HEK293 (cell line): ENCODE results near the gene PHF3.
A peak's percentile ranks its signal among the peaks of the same experiment; 100 is the strongest.
"Not testable (repeated sequence)": the region's sequence is repeated elsewhere in the genome, so short reads cannot be mapped to it uniquely, and the experiment has no call there.

Experiments used
- CTCF ChIA-PET: fragments of 350-600 bp; formaldehyde crosslinking; extraction: SDS; loops from one replicate; lab custom pipeline; 2021; ENCODE audit warnings: antibody characterized with exemption; lab: Yijun Ruan, JAX
- POLR2A ChIA-PET: fragments of 300-600 bp; formaldehyde crosslinking; extraction: SDS; loops from one replicate; lab custom pipeline; 2020; ENCODE audit warnings: antibody characterized with exemption, inconsistent platforms; lab: Yijun Ruan, JAX
- H3K27ac ChIP-seq: fragments of 200-500 bp; sonication (Bioruptor generic); 2 replicates; pipeline ENCODE4 v1.5.1; 2014; ENCODE audit warnings: low read depth, low read length, control low read depth, inconsistent platforms; ENCODE audit errors: extremely low read depth
- H3K36me3 ChIP-seq, 2 experiments: fragments of 200-500 bp in 1 of 2; sonication (Bioruptor generic) in 1 of 2; 1 replicate in 1 of 2; 2 replicates in 1 of 2; pipeline ENCODE4 v1.5.1; 2014 to 2017; ENCODE audit warnings: inconsistent platforms in 2 of 2, low read length in 2 of 2; ENCODE audit not compliant: control insufficient read depth in 2 of 2, insufficient read depth in 1 of 2
- H3K4me1 ChIP-seq: fragments of 200-500 bp; sonication (Bioruptor generic); 2 replicates; pipeline ENCODE4 v1.5.1; 2014; ENCODE audit warnings: mild to moderate bottlenecking, low read length, inconsistent platforms; ENCODE audit not compliant: control insufficient read depth, insufficient read depth
- H3K4me3 ChIP-seq: 2 replicates; pipeline ENCODE4 v1.5.1; 2011; ENCODE audit warnings: low read depth, mild to moderate bottlenecking, control low read depth, low read length, moderate library complexity
- H3K9me3 ChIP-seq: fragments of 200-500 bp; sonication (Bioruptor generic); 2 replicates; pipeline ENCODE4 v1.5.1; 2014; ENCODE audit warnings: low read depth, low read length, inconsistent platforms; ENCODE audit not compliant: control insufficient read depth, insufficient read depth
- ZBTB48 ChIP-seq: fragments of 450-650 bp; formaldehyde crosslinking; IDR thresholded peaks from 2 replicates; pipeline ENCODE4 v1.5.1; 2016; ENCODE audit warnings: missing biosample characterization, missing genetic modification characterization
- ZNF132 ChIP-seq: fragments of 450-650 bp; formaldehyde crosslinking; IDR thresholded peaks from 2 replicates; pipeline ENCODE4 v1.5.1; 2017; ENCODE audit warnings: missing biosample characterization, missing genetic modification characterization, borderline replicate concordance
- ZNF133 ChIP-seq: fragments of 450-650 bp; formaldehyde crosslinking; IDR thresholded peaks from 2 replicates; pipeline ENCODE4 v1.5.1; 2016; ENCODE audit warnings: missing biosample characterization, missing genetic modification characterization
- ZNF146 ChIP-seq: fragments of 450-650 bp; formaldehyde crosslinking; IDR thresholded peaks from 2 replicates; pipeline ENCODE4 v1.5.1; 2016; ENCODE audit warnings: missing biosample characterization, missing genetic modification characterization
- ZNF175 ChIP-seq: fragments of 450-650 bp; formaldehyde crosslinking; IDR thresholded peaks from 2 replicates; pipeline ENCODE4 v1.5.1; 2016; ENCODE audit warnings: missing biosample characterization, missing genetic modification characterization
- ZNF280D ChIP-seq: fragments of 450-650 bp; formaldehyde crosslinking; IDR thresholded peaks from 2 replicates; pipeline ENCODE4 v1.5.1; 2016; ENCODE audit warnings: missing biosample characterization, missing genetic modification characterization
- ZNF398 ChIP-seq: fragments of 450-650 bp; formaldehyde crosslinking; IDR thresholded peaks from 2 replicates; pipeline ENCODE4 v1.5.1; 2017; ENCODE audit warnings: missing biosample characterization, missing genetic modification characterization
- ZNF426 ChIP-seq: fragments of 450-650 bp; formaldehyde crosslinking; IDR thresholded peaks from 2 replicates; pipeline ENCODE4 v1.5.1; 2017; ENCODE audit warnings: missing biosample characterization, missing genetic modification characterization, mild to moderate bottlenecking, inconsistent platforms, moderate library complexity
- ZNF488 ChIP-seq: fragments of 450-650 bp; formaldehyde crosslinking; IDR thresholded peaks from 2 replicates; pipeline ENCODE4 v1.5.1; 2016; ENCODE audit warnings: missing biosample characterization, missing genetic modification characterization
- ZNF518A ChIP-seq: fragments of 450-650 bp; formaldehyde crosslinking; conservative IDR thresholded peaks from 2 replicates; pipeline ENCODE4 v1.5.1; 2016; ENCODE audit warnings: low read depth, missing biosample characterization, missing genetic modification characterization
- ZNF561 ChIP-seq: fragments of 450-650 bp; IDR thresholded peaks from 2 replicates; pipeline ENCODE4 v1.5.1; 2018; ENCODE audit warnings: missing biosample characterization, missing genetic modification characterization, borderline replicate concordance
- ZNF792 ChIP-seq: fragments of 450-650 bp; formaldehyde crosslinking; IDR thresholded peaks from 2 replicates; pipeline ENCODE4 v1.5.1; 2016; ENCODE audit warnings: missing biosample characterization, missing genetic modification characterization

Gene PHF3

GRCh38 chr6:63734923-63735322, 99.3 kb downstream of the PHF3 start (continued):
- no peak for TF ChIP-seq ZNF518A (tag by site-specific recombination)
- no peak for TF ChIP-seq ZNF488 (tag by site-specific recombination)
- no peak for TF ChIP-seq ZNF426 (tag by site-specific recombination)
- no peak for TF ChIP-seq ZNF133 (tag by site-specific recombination)
- TF ChIP-seq ZNF561 (tag by site-specific recombination), result no peak
- no peak for TF ChIP-seq ZBTB48 (tag by site-specific recombination)
- no peak for TF ChIP-seq ZNF175
- TF ChIP-seq ZNF792, result no peak
- TF ChIP-seq ZNF398, result no peak
- no peak for TF ChIP-seq ZNF132 (tag by site-specific recombination)
- TF ChIP-seq, all 188 proteins: peak for 0

- H3K4me3 ChIP-seq, H3K9me3 ChIP-seq, POLR2A ChIA-PET, H3K27ac ChIP-seq, CTCF ChIA-PET, H3K36me3 ChIP-seq: not testable (repeated sequence)
- peak; percentile 76; the same call in 1 of the 2 replicates for TF ChIP-seq ZNF280D (tag by site-specific recombination)
- peak; percentile 95 for TF ChIP-seq ZNF146 (tag by site-specific recombination)
- TF ChIP-seq, all 188 proteins: peak for 2; not testable (repeated sequence) for 186
- not testable (repeated sequence) for H3K4me1 ChIP-seq
Measured at GRCh38 chr6:63738190-63738589, 102.6 kb downstream of the PHF3 start.
